Nephron (organoid): ENCODE results near the gene PFN2.

Source experiments
- H3K27ac Mint-ChIP-seq, 3 experiments: 2 replicates each; pipeline ENCODE4 v1.8.0; 2020; ENCODE audit warnings: mixed read lengths in 3 of 3, mild to moderate bottlenecking in 2 of 3, moderate library complexity in 1 of 3
- H3K27me3 Mint-ChIP-seq: 2 replicates; pipeline ENCODE4 v1.8.0; 2021; ENCODE audit warnings: low read depth, mild to moderate bottlenecking, moderate library complexity, mixed read lengths
- H3K36me3 Mint-ChIP-seq: 2 replicates; pipeline ENCODE4 v1.8.0; 2020; ENCODE audit warnings: low read depth, mixed read lengths
- H3K4me1 Mint-ChIP-seq: 2 replicates; pipeline ENCODE4 v1.8.0; 2020; ENCODE audit warnings: mixed read lengths
- H3K4me3 Mint-ChIP-seq, 3 experiments: 2 replicates each; pipeline ENCODE4 v1.8.0; 2020; ENCODE audit warnings: mild to moderate bottlenecking in 3 of 3, mixed read lengths in 3 of 3, moderate library complexity in 2 of 3
- H3K9me3 Mint-ChIP-seq: 2 replicates; pipeline ENCODE4 v1.8.0; 2020; ENCODE audit warnings: mixed read lengths
- TF ChIP-seq, protein P1 (sequence below), 3 experiments: fragments of 200-600 bp; sonication (generic); IDR thresholded peaks; one replicate each; pipeline ENCODE4 v1.5.0; 2021; ENCODE audit warnings: antibody characterized with exemption in 3 of 3; ENCODE audit not compliant: unreplicated experiment in 3 of 3

Gene PFN2

DNA sequence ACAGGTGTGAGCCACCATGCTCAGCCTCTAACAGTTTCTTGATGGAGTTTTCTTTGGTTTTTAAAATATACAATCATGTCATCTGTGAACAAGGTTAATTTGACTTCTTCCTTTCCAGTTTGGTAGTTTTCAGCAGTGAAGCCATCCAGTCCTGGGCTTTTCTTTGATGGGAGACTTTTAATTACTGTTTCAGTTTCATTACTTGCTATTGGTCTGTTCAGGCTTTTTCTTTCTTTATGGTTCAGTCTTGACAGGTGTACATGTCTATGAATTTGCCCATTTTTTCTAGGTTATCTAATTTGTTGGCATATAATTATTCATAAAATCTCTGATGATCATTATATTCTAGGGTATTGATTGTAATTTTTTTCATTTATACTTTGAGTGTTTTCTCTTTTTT lies 36.8 kb downstream of the PFN2 start:
- Mint-ChIP-seq H3K27ac (no peak overlapping the region), H3K27me3 (no peaks in the 10 kb centered on the region), H3K4me1 (no peaks in the 10 kb centered on the region), H3K4me3 (no peak overlapping the region), H3K36me3 (peaks cover 88% of the 10 kb centered on the region), H3K9me3 (peaks cover 63% of the 10 kb centered on the region)
- TF ChIP-seq, protein P1, sequence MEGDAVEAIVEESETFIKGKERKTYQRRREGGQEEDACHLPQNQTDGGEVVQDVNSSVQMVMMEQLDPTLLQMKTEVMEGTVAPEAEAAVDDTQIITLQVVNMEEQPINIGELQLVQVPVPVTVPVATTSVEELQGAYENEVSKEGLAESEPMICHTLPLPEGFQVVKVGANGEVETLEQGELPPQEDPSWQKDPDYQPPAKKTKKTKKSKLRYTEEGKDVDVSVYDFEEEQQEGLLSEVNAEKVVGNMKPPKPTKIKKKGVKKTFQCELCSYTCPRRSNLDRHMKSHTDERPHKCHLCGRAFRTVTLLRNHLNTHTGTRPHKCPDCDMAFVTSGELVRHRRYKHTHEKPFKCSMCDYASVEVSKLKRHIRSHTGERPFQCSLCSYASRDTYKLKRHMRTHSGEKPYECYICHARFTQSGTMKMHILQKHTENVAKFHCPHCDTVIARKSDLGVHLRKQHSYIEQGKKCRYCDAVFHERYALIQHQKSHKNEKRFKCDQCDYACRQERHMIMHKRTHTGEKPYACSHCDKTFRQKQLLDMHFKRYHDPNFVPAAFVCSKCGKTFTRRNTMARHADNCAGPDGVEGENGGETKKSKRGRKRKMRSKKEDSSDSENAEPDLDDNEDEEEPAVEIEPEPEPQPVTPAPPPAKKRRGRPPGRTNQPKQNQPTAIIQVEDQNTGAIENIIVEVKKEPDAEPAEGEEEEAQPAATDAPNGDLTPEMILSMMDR (IDR thresholded peaks at IDR 0.05; ENCODE audit: unreplicated experiment in 3 of 3): no peak

- no peaks in the 10 kb centered on the region for H3K27me3 Mint-ChIP-seq
- no peak overlapping the region for H3K27ac Mint-ChIP-seq
- H3K4me1 Mint-ChIP-seq: no peaks in the 10 kb centered on the region
- H3K9me3 Mint-ChIP-seq: peaks cover 61% of the 10 kb centered on the region
- H3K36me3 Mint-ChIP-seq: peaks cover 88% of the 10 kb centered on the region
- TF ChIP-seq, protein P1 (IDR thresholded peaks at IDR 0.05; ENCODE audit: unreplicated experiment in 3 of 3): no peak
- H3K4me3 Mint-ChIP-seq: no peak overlapping the region
Observed at GRCh38 chr3:149933008-149933407, 37.7 kb downstream of the PFN2 start.

GRCh38 chr3:149920119-149920518 lies 50.6 kb downstream of the PFN2 start:
- H3K36me3 Mint-ChIP-seq: peaks cover 25% of the 10 kb centered on the region
- no peaks in the 10 kb centered on the region for H3K9me3 Mint-ChIP-seq
- TF ChIP-seq, protein P1 (IDR thresholded peaks at IDR 0.05; ENCODE audit: unreplicated experiment in 3 of 3): no peak
- no peaks in the 10 kb centered on the region for H3K4me1 Mint-ChIP-seq
- H3K27ac Mint-ChIP-seq: no peak overlapping the region
- no peak overlapping the region for H3K4me3 Mint-ChIP-seq
- no peaks in the 10 kb centered on the region for H3K27me3 Mint-ChIP-seq

DNA sequence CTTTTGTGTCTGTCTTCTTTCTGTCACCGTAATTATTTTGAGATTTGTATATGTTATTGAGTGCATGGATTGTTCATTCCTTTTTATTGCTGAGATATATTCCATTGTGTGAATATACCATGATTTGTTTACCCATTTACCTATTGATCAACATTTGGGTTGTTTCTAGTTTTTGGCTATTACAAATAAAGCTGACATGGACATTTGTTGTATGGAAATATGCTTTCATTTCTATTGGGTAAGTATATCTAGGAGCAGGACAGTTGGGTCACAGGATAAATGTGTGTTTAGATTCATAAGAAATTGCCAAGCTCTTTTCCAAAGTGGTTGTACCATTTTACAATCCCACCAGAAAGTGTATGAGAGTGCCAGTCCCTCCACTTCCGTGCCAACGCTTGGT lies 51.2 kb downstream of the PFN2 start:
- no peak overlapping the region for H3K27ac Mint-ChIP-seq
- H3K9me3 Mint-ChIP-seq: no peaks in the 10 kb centered on the region
- H3K4me1 Mint-ChIP-seq: no peaks in the 10 kb centered on the region
- peaks cover 26% of the 10 kb centered on the region for H3K36me3 Mint-ChIP-seq
- TF ChIP-seq, protein P1 (IDR thresholded peaks at IDR 0.05; ENCODE audit: unreplicated experiment in 3 of 3): no peak
- no peak overlapping the region for H3K4me3 Mint-ChIP-seq
- no peaks in the 10 kb centered on the region for H3K27me3 Mint-ChIP-seq

DNA sequence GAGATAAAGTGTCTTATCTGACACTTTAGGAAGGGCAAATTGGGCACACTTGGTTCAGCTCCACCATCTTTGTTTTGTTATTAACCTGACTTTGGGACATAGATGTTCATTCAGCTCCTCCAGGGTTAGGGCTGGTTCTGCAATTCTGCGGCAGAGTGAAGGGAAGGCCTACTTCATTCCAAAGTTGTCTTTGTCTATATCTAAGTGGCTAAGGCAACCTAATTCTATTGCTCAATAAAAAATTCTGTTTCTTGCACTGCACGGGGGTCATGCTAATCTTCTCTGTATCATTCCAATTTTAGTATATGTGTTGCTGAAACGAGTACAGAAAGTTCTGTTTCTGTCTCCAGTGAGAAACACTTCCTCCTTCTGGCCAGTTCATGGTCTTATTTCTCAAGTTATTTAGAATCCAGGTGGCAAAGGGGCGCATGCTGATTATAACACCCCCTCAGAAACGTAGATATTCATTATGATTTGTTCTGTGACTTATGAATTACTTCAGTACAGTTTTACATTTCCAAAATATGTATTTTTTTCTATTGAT lies 53.5 kb downstream of the PFN2 start:
- H3K9me3 Mint-ChIP-seq: no peaks in the 10 kb centered on the region
- H3K4me3 Mint-ChIP-seq: no peak overlapping the region
- no peak overlapping the region for H3K27ac Mint-ChIP-seq
- H3K27me3 Mint-ChIP-seq: no peaks in the 10 kb centered on the region
- peaks cover 33% of the 10 kb centered on the region for H3K36me3 Mint-ChIP-seq
- TF ChIP-seq, protein P1 (IDR thresholded peaks at IDR 0.05; ENCODE audit: unreplicated experiment in 3 of 3): no peak
- no peaks in the 10 kb centered on the region for H3K4me1 Mint-ChIP-seq
